ENCODE data around the gene FER.

Gene FER

GRCh38 chr5:108930107-108930506, 182.4 kb downstream of the FER start (continued):
- no peak for TF ChIP-seq ZNF621 (tag by site-specific recombination; IDR thresholded peaks at IDR 0.05)
- no peak for TF ChIP-seq ZNF214 (tag by site-specific recombination; IDR thresholded peaks at IDR 0.05; ENCODE audit: borderline replicate concordance)
- TF ChIP-seq TCF7L2 (IDR thresholded peaks at IDR 0.05; ENCODE audit: borderline replicate concordance, low read depth, low read length), result no peak
- TF ChIP-seq TSHZ1 (tag by site-specific recombination; IDR thresholded peaks at IDR 0.05; ENCODE audit: borderline replicate concordance), result no peak
- TF ChIP-seq ZNF571 (tag by site-specific recombination; IDR thresholded peaks at IDR 0.05), result no peak
- TF ChIP-seq ZNF692 (tag by site-specific recombination; IDR thresholded peaks at IDR 0.05), result no peak
- TF ChIP-seq, protein P1, sequence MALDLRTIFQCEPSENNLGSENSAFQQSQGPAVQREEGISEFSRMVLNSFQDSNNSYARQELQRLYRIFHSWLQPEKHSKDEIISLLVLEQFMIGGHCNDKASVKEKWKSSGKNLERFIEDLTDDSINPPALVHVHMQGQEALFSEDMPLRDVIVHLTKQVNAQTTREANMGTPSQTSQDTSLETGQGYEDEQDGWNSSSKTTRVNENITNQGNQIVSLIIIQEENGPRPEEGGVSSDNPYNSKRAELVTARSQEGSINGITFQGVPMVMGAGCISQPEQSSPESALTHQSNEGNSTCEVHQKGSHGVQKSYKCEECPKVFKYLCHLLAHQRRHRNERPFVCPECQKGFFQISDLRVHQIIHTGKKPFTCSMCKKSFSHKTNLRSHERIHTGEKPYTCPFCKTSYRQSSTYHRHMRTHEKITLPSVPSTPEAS (tag by site-specific recombination; IDR thresholded peaks at IDR 0.05), result no peak
- no peak for TF ChIP-seq ZNF658 (tag by site-specific recombination; IDR thresholded peaks at IDR 0.05)

DNA sequence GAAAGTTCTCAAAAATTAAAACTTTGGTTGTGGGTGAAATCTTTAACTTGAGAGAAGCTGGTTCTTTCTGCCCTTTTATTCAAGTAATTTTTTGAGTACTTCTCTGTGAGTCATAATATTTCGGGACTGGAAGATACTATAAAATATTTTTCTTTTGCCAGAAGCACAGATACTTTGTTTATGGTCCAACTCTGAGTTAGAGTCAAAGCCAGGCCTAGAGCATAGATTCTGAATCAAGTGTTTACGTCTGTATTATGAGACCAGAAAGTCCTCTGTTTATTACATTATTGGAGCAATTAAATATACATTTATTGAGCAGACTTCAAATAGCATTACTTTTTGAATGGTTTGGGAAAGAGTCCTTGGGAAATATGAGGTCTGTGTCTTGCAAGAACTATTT, 187.9 kb downstream of the FER start:
- H3K27ac ChIP-seq (ENCODE audit: extremely low read depth, low read depth, low read length), result no peak overlapping the region
- ChIA-PET POLR2A (no interaction called here), CTCF (no interaction called here)
- TF ChIP-seq GLIS2 (tag by site-specific recombination; IDR thresholded peaks at IDR 0.05) (no peak), ZNF621 (tag by site-specific recombination; IDR thresholded peaks at IDR 0.05) (no peak), ZNF558 (tag by site-specific recombination; IDR thresholded peaks at IDR 0.05) (no peak), ZNF48 (tag by site-specific recombination; IDR thresholded peaks at IDR 0.05) (no peak), SP3 (tag by site-specific recombination; IDR thresholded peaks at IDR 0.05) (no peak), AEBP2 (tag by site-specific recombination; IDR thresholded peaks at IDR 0.05; ENCODE audit: borderline replicate concordance) (no peak)
- TF ChIP-seq, protein P2, sequence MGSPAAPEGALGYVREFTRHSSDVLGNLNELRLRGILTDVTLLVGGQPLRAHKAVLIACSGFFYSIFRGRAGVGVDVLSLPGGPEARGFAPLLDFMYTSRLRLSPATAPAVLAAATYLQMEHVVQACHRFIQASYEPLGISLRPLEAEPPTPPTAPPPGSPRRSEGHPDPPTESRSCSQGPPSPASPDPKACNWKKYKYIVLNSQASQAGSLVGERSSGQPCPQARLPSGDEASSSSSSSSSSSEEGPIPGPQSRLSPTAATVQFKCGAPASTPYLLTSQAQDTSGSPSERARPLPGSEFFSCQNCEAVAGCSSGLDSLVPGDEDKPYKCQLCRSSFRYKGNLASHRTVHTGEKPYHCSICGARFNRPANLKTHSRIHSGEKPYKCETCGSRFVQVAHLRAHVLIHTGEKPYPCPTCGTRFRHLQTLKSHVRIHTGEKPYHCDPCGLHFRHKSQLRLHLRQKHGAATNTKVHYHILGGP (tag by site-specific recombination; IDR thresholded peaks at IDR 0.05), result no peak
- H3K4me3 ChIP-seq (ENCODE audit: low read depth, low read length), result no peak overlapping the region
- H3K36me3 ChIP-seq (ENCODE audit: control insufficient read depth in 2 of 2, insufficient read depth in 1 of 2, low read length in 2 of 2), result no peaks in the 10 kb centered on the region
- H3K9me3 ChIP-seq (ENCODE audit: control insufficient read depth, insufficient read depth, low read depth, low read length), result no peaks in the 10 kb centered on the region
- H3K4me1 ChIP-seq (ENCODE audit: control insufficient read depth, insufficient read depth, low read length), result no peaks in the 10 kb centered on the region

- Histone ChIP-seq H3K4me1 (ENCODE audit: control insufficient read depth, insufficient read depth, low read length) (no peaks in the 10 kb centered on the region), H3K36me3 (ENCODE audit: control insufficient read depth in 2 of 2, insufficient read depth in 1 of 2, low read length in 2 of 2) (no peaks in the 10 kb centered on the region), H3K27ac (ENCODE audit: extremely low read depth, low read depth, low read length) (no peak overlapping the region), H3K4me3 (ENCODE audit: low read depth, low read length) (no peak overlapping the region), H3K9me3 (ENCODE audit: control insufficient read depth, insufficient read depth, low read depth, low read length) (no peaks in the 10 kb centered on the region)
- CTCF ChIA-PET, result no interaction called here
- POLR2A ChIA-PET, result no interaction called here
- TF ChIP-seq ZNF48 (tag by site-specific recombination; IDR thresholded peaks at IDR 0.05), result no peak
- no peak for TF ChIP-seq ZSCAN16 (tag by site-specific recombination; IDR thresholded peaks at IDR 0.05)
- no peak for TF ChIP-seq AEBP2 (tag by site-specific recombination; IDR thresholded peaks at IDR 0.05; ENCODE audit: borderline replicate concordance)
- no peak for TF ChIP-seq GLI2 (tag by site-specific recombination; IDR thresholded peaks at IDR 0.05; ENCODE audit: borderline replicate concordance, low read depth)
Measured at GRCh38 chr5:108937221-108937620, 189.5 kb downstream of the FER start.
